ENCODE results near the gene ENAH.

DNA sequence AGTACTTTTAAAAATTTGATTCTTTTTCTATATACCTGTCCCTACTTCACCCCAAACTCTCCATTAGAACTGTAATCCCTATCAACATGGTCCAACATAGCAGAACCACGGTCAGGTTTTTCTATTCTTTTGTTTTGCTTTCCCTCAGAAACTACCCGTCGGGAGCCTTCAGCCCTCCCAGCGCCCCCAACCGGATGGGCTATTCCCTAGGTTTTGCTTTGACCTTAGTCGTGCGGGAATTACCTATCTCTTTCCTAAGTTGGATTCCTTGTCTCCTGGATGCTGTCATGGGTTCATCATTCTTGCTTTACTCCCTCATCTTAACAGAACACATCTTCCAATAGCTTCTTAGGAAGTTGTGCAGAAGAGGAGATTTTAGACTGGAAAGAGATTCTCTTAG, 127.5 kb downstream of the ENAH start:
- no peak for TF ChIP-seq CTCF (IDR thresholded peaks at IDR 0.05; ENCODE audit: low read length)
- no peak for TF ChIP-seq EZH2 (IDR thresholded peaks at IDR 0.05; ENCODE audit: borderline replicate concordance, low read length)
